KMS-11 (cell line): ENCODE results near the gene POU2AF3.

Experiments
- H2AFZ ChIP-seq: fragments of 200-600 bp; sonication (generic); 2 replicates; pipeline ENCODE4 v1.6.1; 2016; ENCODE audit warnings: antibody characterized with exemption, mixed run types, low read depth
- H3K27ac ChIP-seq: fragments of 200-600 bp; sonication (generic); 2 replicates; pipeline ENCODE4 v1.6.1; 2016; ENCODE audit warnings: mild to moderate bottlenecking, mixed run types
- H3K27me3 ChIP-seq: fragments of 200-600 bp; sonication (generic); 2 replicates; pipeline ENCODE4 v1.6.1; 2017; ENCODE audit warnings: mild to moderate bottlenecking, low read depth, mixed run types, moderate library complexity; ENCODE audit not compliant: insufficient read depth
- H3K36me3 ChIP-seq: fragments of 200-600 bp; sonication (generic); 2 replicates; pipeline ENCODE4 v1.6.1; 2017; ENCODE audit warnings: mild to moderate bottlenecking, mixed run types; ENCODE audit not compliant: insufficient read depth
- H3K4me1 ChIP-seq: fragments of 200-600 bp; sonication (generic); 2 replicates; pipeline ENCODE4 v1.6.1; 2016; ENCODE audit warnings: mild to moderate bottlenecking, low read depth, mixed run types; ENCODE audit not compliant: poor library complexity, severe bottlenecking
- H3K4me2 ChIP-seq: fragments of 200-600 bp; sonication (generic); 2 replicates; pipeline ENCODE4 v1.7.0; 2016; ENCODE audit warnings: mild to moderate bottlenecking, mixed run types
- H3K4me3 ChIP-seq: fragments of 200-600 bp; sonication (generic); IDR thresholded peaks from 2 replicates; pipeline ENCODE4 v1.6.1; 2017; ENCODE audit warnings: low read depth, low read length, mixed read lengths; ENCODE audit not compliant: insufficient read depth
- H3K79me2 ChIP-seq: fragments of 200-600 bp; sonication (generic); 2 replicates; pipeline ENCODE4 v1.6.1; 2016; ENCODE audit warnings: low read depth, mixed run types; ENCODE audit not compliant: insufficient read depth
- H3K9ac ChIP-seq: fragments of 200-600 bp; sonication (generic); 2 replicates; pipeline ENCODE4 v1.6.1; 2016; ENCODE audit warnings: mild to moderate bottlenecking, mixed run types
- H4K20me1 ChIP-seq: fragments of 200-600 bp; sonication (generic); 2 replicates; pipeline ENCODE4 v1.6.1; 2016; ENCODE audit warnings: mild to moderate bottlenecking, mixed run types; ENCODE audit not compliant: insufficient read depth
- TF ChIP-seq, protein P1 (sequence below): fragments of 200-600 bp; sonication (generic); conservative IDR thresholded peaks from 2 replicates; pipeline ENCODE4 v1.6.1; 2017; ENCODE audit warnings: low read depth, mild to moderate bottlenecking, antibody characterized with exemption, low read length, moderate library complexity, mixed read lengths

Gene POU2AF3

GRCh38 chr11:111302298-111302697, 4.0 kb downstream of the POU2AF3 start:
- Histone ChIP-seq H3K27ac (no peak overlapping the region), H3K4me2 (no peak overlapping the region), H3K27me3 (no peaks in the 10 kb centered on the region), H2AFZ (no peak overlapping the region), H3K4me3 (no peak overlapping the region), H3K9ac (no peak overlapping the region), H3K36me3 (no peaks in the 10 kb centered on the region), H3K4me1 (no peaks in the 10 kb centered on the region), H3K79me2 (no peaks in the 10 kb centered on the region), H4K20me1 (no peaks in the 10 kb centered on the region)
- TF ChIP-seq, protein P1, sequence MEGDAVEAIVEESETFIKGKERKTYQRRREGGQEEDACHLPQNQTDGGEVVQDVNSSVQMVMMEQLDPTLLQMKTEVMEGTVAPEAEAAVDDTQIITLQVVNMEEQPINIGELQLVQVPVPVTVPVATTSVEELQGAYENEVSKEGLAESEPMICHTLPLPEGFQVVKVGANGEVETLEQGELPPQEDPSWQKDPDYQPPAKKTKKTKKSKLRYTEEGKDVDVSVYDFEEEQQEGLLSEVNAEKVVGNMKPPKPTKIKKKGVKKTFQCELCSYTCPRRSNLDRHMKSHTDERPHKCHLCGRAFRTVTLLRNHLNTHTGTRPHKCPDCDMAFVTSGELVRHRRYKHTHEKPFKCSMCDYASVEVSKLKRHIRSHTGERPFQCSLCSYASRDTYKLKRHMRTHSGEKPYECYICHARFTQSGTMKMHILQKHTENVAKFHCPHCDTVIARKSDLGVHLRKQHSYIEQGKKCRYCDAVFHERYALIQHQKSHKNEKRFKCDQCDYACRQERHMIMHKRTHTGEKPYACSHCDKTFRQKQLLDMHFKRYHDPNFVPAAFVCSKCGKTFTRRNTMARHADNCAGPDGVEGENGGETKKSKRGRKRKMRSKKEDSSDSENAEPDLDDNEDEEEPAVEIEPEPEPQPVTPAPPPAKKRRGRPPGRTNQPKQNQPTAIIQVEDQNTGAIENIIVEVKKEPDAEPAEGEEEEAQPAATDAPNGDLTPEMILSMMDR, result no peak

DNA sequence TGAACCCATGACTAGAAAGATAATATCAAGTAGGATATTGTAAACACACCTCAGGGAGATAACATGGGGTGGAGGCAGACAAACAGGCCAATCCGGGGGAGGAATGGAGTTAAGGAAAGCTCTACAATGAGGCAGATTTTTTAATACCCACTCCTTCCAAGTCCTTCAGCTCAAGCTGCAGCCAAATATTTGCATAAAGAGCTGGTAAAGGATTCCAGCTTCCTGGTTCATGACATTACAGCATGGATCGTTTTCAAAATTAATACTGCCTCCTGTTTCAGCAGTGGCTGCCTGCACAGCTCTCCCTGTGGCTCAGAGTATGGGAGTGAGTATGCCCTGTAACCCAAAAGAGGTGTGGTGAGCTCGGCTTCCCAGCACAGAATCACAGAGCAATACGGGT, 5.1 kb downstream of the POU2AF3 start:
- Histone ChIP-seq H3K4me1 (no peaks in the 10 kb centered on the region), H3K79me2 (no peaks in the 10 kb centered on the region), H3K4me3 (no peak overlapping the region), H3K27ac (no peak overlapping the region), H3K27me3 (no peaks in the 10 kb centered on the region), H2AFZ (no peak overlapping the region), H3K4me2 (no peak overlapping the region), H4K20me1 (no peaks in the 10 kb centered on the region), H3K36me3 (no peaks in the 10 kb centered on the region), H3K9ac (no peak overlapping the region)
- TF ChIP-seq, protein P1, result no peak

- H3K4me2 ChIP-seq, result no peak overlapping the region
- no peaks in the 10 kb centered on the region for H3K36me3 ChIP-seq
- H3K9ac ChIP-seq, result no peak overlapping the region
These were observed 6.9 kb downstream of the POU2AF3 start for GRCh38 chr11:111305162-111305802.

GRCh38 chr11:111305876-111306275, 7.5 kb downstream of the POU2AF3 start:
- TF ChIP-seq, protein P1, result no peak
- Histone ChIP-seq H4K20me1 (no peaks in the 10 kb centered on the region), H3K79me2 (no peaks in the 10 kb centered on the region), H3K4me3 (no peak overlapping the region), H3K36me3 (no peaks in the 10 kb centered on the region), H3K27me3 (no peaks in the 10 kb centered on the region), H3K9ac (no peak overlapping the region), H3K4me1 (no peaks in the 10 kb centered on the region), H3K4me2 (no peak overlapping the region), H2AFZ (no peak overlapping the region), H3K27ac (no peak overlapping the region)

More at GRCh38 chr11:111305162-111305802, 6.9 kb downstream of the POU2AF3 start:
- H3K27ac ChIP-seq, result no peak overlapping the region
- H2AFZ ChIP-seq, result no peak overlapping the region
- TF ChIP-seq, protein P1, result no peak
- H3K27me3 ChIP-seq, result no peaks in the 10 kb centered on the region
- H3K4me3 ChIP-seq, result no peak overlapping the region
- no peaks in the 10 kb centered on the region for H3K4me1 ChIP-seq
- H4K20me1 ChIP-seq, result no peaks in the 10 kb centered on the region
- H3K79me2 ChIP-seq, result no peaks in the 10 kb centered on the region
